Fibroblast of skin of left quadriceps (primary cell): ENCODE data around the gene TRIP6.
"Not testable (repeated sequence)": the region's sequence is repeated elsewhere in the genome, so short reads cannot be mapped to it uniquely, and the experiment has no call there.

ENCODE experiments used
- DNase-seq, 2 experiments: peaks; one replicate each; pipeline ENCODE4 v3.0.0-alpha.2; 2013; ENCODE audit warnings: low read depth in 2 of 2

TRIP6 gene

DNA sequence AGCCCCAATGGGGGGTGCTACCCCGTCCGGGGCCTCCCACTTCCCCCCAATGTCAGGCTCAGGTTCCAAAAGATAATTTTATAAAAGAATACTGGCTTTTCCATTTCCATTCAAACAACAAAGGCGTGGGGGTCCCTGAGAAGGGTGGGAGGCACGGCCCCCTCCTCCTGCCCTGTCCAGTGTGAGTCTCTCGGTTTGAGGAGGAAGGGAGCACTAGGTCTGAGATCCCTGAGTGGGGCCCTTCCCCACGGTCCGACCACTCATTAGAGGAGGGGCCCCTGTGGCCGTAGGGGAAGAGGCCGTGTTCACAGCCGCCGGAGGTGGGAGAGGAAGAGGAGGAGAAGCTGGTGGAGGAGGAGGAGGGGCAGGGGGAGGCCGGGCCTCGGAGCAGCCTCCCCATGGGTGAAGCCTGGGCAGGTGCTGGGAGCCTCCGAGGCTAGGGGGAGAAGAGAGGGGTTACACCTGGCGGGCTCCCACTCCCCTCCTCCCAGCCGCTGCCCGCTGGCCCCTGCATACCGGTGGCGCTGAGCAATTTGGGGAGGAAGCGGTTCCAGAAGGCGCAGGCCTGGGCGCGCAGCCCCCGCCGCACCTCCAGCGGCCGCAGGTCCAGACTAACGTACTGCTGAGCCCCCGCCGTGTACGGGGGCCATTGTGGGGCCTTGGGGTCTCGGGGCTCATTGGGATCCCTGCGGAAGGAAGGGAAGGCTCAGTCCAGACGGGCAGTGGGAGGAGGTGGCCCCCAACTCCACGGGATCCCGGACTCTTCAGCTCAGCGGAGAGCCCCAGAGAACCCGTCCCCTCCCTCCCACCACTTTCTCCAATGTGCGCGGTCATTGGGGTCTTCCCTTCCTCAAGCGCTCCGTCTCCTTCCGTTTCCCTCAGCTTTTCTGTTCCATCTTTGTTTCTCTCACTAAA is 23.7 kb downstream of the TRIP6 start:
- no peak for DNase-seq

DNA sequence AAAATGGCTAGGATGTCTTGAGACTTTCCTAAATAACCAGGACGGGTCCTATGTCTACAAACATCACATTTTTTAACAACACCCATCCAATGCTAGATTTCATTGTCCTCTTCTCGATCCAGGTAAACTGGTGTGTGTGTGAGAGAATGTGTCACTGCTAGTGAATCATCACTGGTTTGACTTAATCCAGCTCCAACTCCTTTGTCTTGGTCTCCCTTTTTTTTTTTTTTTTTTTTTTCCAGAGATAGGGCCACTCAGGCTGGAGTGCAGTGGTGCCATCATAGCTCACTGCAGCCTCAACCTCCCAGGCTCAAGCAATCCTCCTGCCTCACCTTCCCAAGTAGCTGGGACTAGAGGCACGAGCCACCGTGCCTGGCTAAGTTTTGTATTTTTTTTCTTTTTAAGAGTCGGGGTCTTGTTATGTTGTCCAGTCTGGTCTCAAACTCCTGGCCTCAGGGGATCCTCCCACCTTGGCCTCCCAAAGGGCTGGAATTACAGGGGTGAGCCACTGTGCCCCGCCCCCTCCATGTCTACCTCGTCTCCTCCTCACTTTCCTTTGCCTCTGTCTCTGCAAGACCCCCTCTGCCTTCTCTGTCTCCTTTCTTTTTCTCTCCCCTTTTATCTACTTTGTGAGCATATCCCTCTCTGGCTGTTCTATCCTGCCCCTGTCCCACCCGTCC is 24.5 kb downstream of the TRIP6 start:
- no peak for DNase-seq

DNA sequence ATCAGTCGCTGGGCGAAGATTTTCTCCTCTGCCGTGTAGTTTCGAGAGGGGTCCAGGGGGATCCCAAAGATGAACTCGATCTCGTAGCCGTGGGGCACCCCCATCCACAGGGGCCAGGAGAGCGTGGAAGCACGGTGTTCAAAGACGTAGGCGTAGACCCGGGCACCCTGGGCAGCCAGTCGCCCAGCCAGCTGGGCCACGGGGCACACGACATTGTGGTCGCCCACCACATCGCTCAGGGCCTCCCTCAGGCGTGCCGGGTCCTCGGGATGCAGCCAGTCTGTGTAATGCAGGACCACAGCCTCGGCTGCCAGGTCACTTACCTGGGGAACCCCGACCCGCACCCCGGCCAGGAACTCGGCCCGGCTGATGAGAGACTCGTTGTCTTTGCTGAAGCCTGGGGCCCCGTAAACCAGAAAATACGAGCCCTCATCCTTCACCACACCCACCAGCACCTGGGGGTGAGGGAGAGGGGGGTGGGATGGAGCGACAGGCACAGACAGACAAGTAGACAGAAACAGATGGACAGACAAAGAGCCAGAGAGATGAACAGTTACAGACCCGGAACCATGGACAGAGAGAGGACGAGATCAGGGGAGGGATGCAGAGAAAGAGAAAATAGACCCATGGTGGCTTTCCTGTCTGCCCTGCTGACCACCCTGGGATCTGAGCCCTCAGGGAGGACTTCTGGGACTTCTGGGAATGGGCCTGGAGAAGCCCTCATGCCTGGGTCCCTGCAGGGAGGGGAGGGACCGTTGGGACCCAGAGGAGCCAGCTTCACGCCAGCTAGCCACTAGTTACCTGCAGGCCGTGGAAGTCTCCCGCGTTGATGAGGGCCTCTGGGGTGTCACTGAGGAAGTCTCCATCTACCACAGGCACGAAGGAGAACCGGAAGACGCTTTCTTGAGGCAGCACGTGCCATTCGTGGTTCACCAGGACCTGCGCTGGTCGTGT is 25.5 kb downstream of the TRIP6 start:
- no peak for DNase-seq

GRCh38 chr7:100893318-100893895 is 26.2 kb downstream of the TRIP6 start:
- no peak for DNase-seq

GRCh38 chr7:100893910-100894721 is 26.9 kb downstream of the TRIP6 start:
- DNase-seq, result no peak

- no peak for DNase-seq
Measured at GRCh38 chr7:100894860-100895700, 27.9 kb downstream of the TRIP6 start.

GRCh38 chr7:100895701-100895955 is 28.4 kb downstream of the TRIP6 start, which contains the start of gene ACHE:
Gene ACHE, minus strand, starts transcription at chr7:100895888. Its CDS starts 1,656 bp downstream, at chr7:100894232.
- DNase-seq, result no peak

- no peak for DNase-seq
Measured at GRCh38 chr7:100895956-100896731, 29.0 kb downstream of the TRIP6 start.

DNA sequence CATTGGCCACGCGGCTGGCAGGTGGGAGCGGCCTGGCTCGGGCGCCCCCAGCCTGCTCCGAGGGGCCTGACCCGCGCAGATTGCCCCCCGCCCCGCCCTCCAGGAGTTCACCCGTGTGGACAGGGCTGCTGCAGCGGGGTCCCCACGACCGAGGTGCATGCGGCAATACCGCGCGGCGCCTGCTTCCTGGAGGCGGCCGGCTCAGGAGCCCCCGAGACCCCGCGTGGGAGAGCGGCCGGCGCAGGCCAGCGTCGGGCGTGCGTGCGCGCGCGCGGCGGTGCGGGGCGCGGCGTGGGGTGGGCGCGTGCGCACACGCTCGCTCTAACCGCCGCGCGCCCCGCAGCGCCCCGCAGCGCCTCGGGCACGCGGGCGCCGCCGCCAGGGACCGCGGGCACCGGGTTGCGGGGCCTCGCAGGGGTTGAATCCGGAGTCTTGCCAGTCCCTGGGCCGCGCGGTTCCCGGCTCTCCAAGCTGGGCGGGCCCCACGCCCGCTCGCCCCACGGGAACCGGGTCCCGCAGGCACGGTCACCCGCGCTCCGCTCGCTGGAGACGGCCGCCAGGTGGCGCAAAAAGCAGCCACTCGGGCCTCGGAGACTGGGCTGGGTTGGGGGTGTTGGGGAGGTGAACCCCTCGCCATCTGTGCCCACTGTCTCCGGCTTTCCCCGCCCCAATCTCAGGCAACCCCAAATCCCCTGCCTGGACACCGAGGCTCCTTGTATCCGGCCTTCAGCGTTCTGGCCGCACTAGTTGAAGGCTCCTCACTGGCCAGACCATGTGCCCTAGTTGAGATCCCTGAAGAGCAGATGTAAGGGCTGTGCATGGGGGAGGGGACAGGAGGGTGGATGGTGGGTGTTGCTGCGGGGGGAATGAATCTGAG is 29.8 kb downstream of the TRIP6 start:
- no peak for DNase-seq

DNA sequence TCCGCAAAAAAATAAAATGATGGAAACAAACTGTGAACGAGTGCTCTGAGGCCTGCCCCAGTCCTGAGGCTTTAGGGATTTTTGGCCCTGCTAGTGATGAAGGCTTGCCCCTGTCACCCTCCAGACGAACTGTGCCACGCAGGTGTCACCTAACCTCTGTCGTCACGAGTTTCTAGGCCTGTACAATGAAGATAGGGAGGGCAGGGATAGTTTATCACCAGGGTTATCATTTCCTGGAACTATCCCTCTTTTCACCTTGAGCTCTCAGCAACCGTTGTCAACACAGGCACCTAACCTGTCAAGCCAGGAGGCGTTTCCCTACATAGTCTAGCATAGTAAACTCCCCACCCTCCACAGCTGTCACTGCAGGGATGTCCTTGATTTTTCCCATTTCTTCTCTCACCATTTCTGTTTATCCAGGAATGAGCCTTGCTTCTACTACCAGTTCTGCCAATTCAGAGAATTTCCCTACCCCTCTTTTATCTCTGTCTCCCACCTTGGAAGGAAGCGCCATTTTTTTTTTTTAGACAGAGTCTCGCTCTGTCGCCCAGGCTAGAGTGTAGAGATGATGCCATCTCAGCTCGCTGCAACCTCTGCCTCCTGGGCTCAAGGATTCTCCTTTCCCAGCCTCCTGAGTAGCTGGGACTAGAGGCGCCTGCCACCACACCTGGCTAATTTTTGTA is 30.7 kb downstream of the TRIP6 start:
- DNase-seq, result no peak

DNA sequence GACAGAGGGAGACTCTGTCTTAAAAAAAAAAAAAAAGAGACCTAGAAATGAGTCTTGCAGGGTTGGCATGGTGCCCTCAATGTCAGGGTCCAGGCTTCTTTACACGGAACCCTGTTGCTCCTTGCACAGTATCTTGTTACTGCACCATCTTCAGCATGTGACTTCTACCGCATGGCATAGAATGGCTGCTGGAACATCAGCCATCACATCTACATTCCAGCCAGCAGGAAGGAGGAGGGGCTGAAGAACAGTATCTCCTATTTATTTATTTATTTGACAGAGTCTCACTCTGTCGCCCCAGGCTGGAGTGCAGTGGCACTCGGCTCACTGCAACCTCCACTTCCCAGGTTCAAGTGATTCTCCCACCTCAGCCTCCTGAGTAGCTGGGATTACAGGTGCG is 32.2 kb downstream of the TRIP6 start:
- no peak for DNase-seq

GRCh38 chr7:100900978-100901377 is 33.8 kb downstream of the TRIP6 start:
- DNase-seq, result no peak

- DNase-seq, result no peak
Measured at GRCh38 chr7:100901921-100902332, 34.7 kb downstream of the TRIP6 start.

DNA sequence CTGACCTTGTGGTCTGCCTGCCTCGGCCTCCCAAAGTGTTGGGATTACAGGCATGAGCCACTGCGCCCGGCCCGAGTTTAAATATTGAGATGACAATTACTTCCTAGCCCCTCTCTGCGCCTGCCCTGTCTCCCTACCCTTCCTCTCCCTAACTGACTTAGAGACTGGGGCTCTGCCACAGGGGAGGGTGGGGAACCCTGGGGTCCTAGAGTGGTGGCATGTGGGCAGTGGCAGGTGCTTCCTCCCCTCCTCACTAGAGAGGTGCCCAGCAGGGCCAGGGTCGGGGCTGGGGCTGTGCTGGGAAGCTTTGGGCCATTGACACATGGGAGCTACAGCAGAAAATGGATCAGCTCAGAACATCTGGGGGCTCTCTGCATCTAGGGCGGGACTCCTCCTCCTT is 35.5 kb downstream of the TRIP6 start:
- DNase-seq, result no peak

GRCh38 chr7:100908512-100908911 is 41.3 kb downstream of the TRIP6 start:
- DNase-seq, result no peak

DNA sequence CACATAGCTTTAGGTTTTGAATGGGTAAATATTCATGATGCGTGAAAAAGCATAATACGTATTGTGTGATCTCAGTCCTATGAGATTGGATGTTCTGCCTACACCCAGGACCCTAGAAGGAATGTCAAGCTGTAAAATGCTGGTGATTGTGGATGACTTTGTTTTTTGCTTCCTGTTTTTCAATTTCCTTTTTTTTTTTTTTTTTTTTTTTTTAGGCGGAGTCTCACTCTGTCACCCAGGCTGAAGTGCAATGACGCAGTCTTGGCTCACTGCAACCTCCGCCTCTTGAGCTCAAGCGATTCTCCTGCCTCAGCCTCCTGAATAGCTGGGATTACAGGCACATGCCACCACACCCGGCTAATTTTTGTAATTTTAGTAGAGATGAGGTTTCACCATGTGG is 43.3 kb downstream of the TRIP6 start:
- not testable (repeated sequence) for DNase-seq

GRCh38 chr7:100911484-100911883 is 44.3 kb downstream of the TRIP6 start:
- no peak for DNase-seq
